Measurements from ENCODE around the gene SYAP1.

GRCh38 chrX:16733013-16733412 lies 13.6 kb downstream of the SYAP1 start:
- TF ChIP-seq, protein P1, sequence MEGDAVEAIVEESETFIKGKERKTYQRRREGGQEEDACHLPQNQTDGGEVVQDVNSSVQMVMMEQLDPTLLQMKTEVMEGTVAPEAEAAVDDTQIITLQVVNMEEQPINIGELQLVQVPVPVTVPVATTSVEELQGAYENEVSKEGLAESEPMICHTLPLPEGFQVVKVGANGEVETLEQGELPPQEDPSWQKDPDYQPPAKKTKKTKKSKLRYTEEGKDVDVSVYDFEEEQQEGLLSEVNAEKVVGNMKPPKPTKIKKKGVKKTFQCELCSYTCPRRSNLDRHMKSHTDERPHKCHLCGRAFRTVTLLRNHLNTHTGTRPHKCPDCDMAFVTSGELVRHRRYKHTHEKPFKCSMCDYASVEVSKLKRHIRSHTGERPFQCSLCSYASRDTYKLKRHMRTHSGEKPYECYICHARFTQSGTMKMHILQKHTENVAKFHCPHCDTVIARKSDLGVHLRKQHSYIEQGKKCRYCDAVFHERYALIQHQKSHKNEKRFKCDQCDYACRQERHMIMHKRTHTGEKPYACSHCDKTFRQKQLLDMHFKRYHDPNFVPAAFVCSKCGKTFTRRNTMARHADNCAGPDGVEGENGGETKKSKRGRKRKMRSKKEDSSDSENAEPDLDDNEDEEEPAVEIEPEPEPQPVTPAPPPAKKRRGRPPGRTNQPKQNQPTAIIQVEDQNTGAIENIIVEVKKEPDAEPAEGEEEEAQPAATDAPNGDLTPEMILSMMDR (IDR thresholded peaks at IDR 0.05) = no peak
- TF ChIP-seq EZH2phosphoT487 (IDR thresholded peaks at IDR 0.05) = no peak

Data from neural progenitor cell (in vitro differentiated cells).